GM21528 (cell line): Measurements from ENCODE around the gene PRKCZ.
"Not testable (repeated sequence)": the region's sequence is repeated elsewhere in the genome, so short reads cannot be mapped to it uniquely, and the experiment has no call there.

ENCODE experiments used
- ATAC-seq: cut with Tn5 transposase; IDR thresholded peaks from one replicate; pipeline ENCODE4 v1.9.1; 2021; ENCODE audit warnings: mild to moderate bottlenecking, moderate library complexity; ENCODE audit not compliant: unreplicated experiment, low FRiP score

The PRKCZ gene

GRCh38 chr1:2110738-2111673 is 60.8 kb downstream of the PRKCZ start:
- ATAC-seq, result no peak

- ATAC-seq, result no peak
Observed at GRCh38 chr1:2111674-2112035, 61.4 kb downstream of the PRKCZ start.

DNA sequence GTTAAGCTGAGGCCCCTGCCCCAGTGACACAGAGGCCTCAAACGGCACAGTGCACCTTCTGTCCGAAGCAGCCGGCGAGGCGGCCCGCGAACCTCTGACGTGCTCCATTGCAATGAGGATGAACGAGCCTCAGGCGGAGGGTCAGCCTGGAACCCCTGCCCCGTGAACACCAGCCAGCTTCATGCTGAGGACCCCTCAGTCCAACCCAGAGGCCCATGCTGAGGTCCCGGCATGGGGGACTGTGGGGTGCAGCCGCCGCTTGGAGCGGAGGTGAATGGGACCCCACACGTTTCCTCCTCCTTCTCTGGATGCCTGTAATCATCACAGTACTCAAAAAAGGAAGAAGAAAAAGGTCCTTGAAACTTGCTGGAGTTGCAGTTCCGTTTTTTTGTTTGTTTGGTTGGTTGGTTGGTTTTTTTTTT is 62.1 kb downstream of the PRKCZ start:
- no peak for ATAC-seq

DNA sequence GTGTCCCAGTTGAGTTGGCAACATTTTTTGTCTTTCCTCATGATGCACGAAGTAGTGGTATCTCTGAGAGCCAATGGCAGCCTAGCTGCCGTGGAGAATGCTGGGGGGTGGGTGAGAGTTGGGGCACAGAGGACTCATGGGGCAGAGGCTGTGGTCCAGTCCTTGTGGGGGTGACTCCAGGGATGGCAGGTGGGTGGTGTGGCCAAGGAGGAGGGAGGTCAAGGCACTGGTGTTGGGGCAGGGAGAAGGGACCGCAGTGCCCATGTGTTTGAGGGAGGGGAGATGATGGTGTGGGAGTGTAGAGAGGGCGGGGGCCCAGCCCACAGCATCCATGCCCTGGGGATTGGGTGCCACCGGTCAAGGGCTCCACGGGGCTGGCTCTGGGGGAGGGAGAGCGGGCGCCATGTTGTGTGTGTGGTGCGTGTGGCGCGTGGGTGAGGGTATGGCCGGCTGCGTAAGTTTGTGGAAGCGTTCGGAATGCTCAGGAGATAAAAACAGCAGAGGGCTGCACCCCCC is 63.5 kb downstream of the PRKCZ start:
- ATAC-seq, result no peak

- not testable (repeated sequence) for ATAC-seq
Observed at GRCh38 chr1:2114635-2115007, 64.4 kb downstream of the PRKCZ start.

DNA sequence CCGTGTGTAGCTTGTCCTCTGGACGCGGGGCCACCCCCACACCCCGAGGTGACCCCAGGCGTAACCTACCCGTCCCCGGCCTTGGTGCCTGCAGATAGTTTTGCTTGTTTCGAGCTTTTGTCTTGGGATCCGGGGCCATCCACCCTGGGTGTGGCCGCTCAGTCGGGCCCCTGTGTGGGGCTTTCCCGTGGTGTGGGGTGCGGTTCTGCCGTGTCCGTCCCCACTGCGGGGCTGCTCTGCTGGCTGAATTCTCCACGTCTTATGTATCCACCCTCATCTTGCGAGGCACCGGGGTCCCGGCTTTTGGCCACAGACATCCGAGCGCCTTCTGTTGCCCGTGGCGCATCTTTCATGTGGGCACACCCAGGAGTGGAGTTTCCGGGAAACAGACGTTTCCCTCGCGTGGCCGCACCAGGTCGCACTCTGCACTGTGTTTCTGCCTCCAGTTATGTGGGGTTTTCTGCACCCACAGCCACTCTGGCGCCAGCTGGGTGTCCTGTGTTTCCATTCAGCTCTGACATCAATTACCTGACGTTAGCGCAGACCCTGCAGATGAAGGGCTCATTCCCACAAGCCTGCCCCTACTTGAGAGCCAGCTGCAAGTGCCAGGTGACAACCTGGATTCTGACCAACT is 64.9 kb downstream of the PRKCZ start:
- no peak for ATAC-seq

GRCh38 chr1:2115702-2116341 is 65.6 kb downstream of the PRKCZ start:
- ATAC-seq, result no peak

GRCh38 chr1:2119886-2120285 is 69.7 kb downstream of the PRKCZ start:
- no peak for ATAC-seq

- no peak for ATAC-seq
Observed at GRCh38 chr1:2121101-2121691, 71.0 kb downstream of the PRKCZ start.

DNA sequence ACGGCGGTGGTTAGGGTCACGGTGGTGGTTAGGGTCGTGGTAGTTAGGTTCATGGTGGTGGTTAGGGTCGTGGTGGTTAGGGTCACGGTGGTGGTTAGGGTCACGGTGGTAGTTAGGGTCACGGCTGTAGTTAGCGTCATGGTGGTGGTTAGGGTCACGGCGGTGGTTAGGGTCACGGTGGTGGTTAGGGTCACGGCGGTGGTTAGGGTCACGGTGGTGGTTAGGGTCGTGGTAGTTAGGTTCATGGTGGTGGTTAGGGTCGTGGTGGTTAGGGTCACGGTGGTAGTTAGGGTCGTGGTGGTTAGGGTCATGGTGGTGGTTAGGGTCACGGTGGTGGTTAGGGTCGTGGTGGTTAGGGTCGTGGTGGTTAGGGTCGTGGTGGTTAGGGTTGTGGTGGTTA is 71.6 kb downstream of the PRKCZ start:
- ATAC-seq, result not testable (repeated sequence)

DNA sequence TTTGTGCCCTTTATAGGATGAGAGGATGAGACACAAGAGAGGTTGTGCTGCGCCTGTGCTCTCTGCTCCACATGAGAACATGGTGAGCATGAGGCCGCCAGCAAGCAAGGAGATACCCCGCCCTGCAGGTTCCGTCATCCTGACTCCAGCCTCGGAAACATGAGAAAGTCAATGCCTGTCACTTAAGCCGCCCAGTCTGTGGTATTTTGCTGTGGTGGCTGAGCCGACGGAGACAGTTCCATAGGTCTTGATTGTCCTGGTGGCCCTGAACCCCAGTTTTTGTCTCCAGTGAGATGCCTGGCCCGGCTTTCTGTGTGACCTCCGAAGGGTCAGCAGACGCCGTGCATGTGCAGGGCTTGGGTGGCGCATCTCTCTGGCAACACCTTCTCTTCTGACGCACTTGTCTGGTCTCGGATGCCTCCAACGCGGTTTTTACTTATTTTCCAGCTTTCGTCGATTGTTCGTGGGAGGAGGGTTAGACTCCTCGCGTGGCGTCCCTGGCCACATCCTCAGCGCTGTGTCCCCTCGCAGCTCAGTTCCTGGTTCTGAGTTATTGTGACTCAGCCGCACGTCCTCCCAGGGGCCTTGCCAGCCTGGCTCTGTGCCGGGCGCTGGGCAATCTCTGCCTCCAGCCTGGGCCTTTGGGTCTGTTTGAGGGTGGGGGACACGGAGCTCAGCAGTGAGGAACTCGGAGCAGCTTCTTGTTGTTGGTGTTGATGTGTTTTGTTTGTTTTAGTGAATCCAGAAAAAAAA is 74.4 kb downstream of the PRKCZ start:
- no peak for ATAC-seq

DNA sequence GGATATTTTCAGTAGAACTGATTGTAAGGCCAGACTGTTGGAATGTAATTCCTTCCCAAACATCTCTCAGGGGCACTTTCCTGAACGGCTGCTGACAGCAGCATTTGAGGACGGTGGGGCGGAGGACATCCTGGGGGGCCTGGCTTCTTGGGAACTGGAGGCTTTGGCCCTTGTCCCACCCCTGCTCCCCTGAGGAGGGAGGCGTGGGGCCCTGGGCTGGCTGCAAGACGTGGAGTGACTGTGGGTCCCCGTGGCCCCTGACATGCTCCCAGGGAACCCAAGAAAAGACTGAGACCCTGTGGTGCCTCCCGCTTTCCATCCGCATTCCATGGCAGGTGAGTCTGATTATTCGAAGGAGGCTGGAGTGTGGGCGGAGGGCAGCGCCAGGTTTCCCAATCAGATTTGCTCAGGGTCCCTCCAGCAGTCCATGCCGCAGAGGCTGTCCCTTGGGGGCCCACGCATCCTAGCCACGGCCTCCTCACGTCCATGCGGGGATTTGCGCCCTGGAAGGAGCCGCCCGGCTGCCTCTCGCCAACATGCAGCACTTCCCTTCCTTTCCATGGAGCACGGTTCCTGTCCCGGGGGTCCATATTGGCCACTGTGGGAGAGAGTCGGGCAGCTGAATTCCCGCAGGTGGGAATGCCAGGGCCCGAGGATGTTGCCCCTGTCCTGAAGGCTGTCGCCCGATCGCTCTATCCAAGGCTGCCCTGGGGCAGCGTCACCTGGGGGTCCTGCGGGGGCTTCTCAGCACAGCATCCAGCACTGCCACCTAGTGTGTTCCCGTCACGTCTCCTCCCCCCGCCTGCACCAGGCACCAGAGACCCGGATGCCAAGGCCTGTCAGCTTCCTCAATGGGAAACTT is 75.4 kb downstream of the PRKCZ start:
- ATAC-seq, result no peak

GRCh38 chr1:2126331-2127186 is 76.3 kb downstream of the PRKCZ start:
- no peak for ATAC-seq

DNA sequence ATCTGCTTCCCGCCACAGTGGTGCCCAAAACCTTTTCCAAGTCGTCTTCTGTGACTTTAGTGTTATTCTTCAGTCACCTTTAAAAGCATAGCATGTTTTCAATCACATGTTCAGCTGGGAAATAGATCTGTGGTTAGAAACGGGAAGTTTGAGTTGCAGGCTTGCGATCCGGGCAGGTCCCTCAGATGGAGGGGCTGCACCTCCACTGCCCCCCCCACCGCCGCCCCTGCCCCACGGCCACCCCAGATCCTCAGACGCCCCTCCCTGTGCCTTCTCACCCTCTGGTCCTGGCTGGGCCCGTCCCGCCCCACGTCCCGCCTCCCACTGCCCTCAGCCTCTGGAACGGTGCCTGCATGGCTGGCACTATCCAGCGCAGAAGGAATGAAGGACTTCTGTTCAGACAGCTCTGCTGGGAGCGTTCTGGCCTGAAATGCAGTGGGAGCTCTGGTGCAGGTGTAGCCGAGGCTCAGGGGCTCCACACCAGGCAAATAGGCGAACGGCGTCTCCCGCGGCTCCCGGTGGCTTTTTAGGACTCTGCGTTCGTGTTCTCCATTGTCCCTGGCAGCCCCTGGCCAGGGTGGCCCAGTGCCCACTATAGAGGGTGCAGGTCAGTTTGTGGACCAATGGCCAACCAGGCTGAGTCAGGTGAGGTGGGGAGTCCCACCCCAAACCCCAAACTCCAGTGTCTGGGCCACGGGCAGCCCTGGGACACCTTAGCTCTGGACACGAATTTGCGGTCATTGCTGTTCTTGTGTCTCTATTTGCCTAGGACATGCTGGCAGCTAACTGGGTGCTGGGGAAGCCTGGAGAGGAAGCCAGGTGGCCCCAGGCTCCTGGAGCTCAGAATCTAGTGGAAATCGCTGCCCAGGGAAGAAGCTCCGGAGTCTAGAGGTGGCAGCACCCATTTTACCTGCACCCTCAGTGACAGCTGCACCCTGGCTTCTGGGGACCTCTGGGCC is 77.3 kb downstream of the PRKCZ start:
- ATAC-seq, result no peak

DNA sequence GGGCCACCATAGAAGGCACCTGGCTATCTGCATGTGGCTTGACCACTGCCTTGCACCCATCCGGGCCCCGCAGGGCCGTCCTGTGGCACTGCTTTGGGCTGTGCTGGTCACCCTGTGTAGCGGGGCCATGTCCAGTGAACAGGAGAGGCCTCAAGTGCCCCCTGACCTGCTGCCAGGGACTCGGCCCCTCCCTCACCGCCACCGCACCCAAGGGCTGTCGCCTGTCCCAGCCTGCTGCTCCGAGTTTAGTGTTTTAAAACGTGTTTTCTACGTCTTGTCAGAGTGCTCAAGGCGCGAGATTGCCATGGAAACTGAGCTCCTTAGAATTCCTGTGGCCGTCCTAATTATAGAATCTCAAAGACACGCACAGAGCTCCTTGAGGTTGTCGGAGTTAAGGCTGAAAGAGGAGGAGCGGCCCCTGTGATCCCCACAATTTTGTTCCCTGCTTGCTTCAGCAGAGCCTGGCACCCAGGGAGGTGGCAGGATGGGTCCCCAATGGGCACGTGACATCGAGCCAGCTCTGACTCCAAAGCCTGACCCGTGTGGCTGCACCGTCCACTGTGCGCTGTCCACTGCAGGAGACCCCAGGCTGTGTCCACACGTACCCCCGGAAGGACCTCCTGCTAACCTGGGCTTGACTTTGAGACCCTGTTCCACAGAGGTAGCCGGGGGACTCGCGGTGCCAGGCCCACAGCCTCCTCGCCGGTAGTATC is 78.1 kb downstream of the PRKCZ start:
- ATAC-seq, result no peak

DNA sequence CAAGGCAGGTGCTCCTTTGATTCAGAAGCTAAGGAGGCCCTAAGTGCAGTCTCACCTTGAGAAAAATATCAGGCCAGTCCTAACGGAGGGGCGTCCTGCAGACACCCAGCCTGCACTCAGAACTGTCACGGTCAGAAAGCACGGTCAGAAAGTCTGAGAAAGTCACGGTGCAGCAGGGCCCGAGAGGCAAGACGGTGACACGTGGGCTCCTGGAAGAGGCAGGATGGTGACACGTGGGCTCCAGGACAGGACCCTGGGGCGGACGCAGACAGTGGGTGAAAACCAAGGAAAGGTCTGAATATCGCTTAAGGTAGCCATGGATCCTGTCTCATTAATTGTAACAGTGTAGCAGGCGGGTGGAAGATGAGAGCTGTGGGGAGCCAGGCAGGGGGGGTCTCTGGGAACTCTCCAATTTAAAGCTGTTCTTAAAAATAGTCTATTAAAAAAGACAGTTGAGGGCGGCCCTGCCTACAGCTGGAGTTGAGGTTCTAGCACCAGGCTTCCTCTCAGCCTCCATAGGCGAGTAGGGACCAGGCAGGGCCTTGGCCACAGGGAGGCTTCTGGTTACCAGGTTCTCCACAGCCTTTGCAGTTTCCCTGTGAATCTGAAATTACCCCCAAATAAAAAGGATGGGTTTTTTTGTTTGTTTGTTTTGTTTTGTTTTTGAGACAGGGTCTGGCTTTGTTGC is 79.2 kb downstream of the PRKCZ start:
- no peak for ATAC-seq
